Stimulated activated CD8-positive, alpha-beta memory T cell treated with anti-CD3 and anti-CD28 coated beads, Interleukin-7, amount 100 ng/mL, for 1 hour (primary cell): ENCODE measurements around the gene NUDT3.
A peak's percentile ranks its signal among the peaks of the same experiment; 100 is the strongest.
"Not testable (repeated sequence)": the region's sequence is repeated elsewhere in the genome, so short reads cannot be mapped to it uniquely, and the experiment has no call there.

Experiments
- DNase-seq, 2 donors: peaks; one replicate each; pipeline ENCODE4 v3.0.0-alpha.2; 2020; ENCODE audit warnings: low read depth in 2 of 2

Gene NUDT3

GRCh38 chr6:34392497-34393190 is at the start of gene NUDT3:
NUDT3 (minus strand) TSS chr6:34392669; CDS start chr6:34392362, 307 bp downstream.
- peak; percentile 88 to 91 for DNase-seq

GRCh38 chr6:34441526-34441925 is 49.1 kb upstream of the NUDT3 start:
- DNase-seq = no peak

GRCh38 chr6:34439442-34439841 is 47.0 kb upstream of the NUDT3 start:
- no peak for DNase-seq

- no peak for DNase-seq
These were observed 46.2 kb upstream of the NUDT3 start for GRCh38 chr6:34438705-34439104.

- no peak for DNase-seq
These were observed 45.1 kb upstream of the NUDT3 start for GRCh38 chr6:34437644-34437970.

GRCh38 chr6:34436803-34437643 is 44.6 kb upstream of the NUDT3 start:
- no peak for DNase-seq

- DNase-seq = no peak
These were observed 43.4 kb upstream of the NUDT3 start for GRCh38 chr6:34435916-34436315.

GRCh38 chr6:34425498-34426410 is 33.3 kb upstream of the NUDT3 start, which contains the start of gene RPS10:
RPS10 (minus strand) TSS chr6:34426069; CDS start chr6:34425221, 848 bp downstream.
- DNase-seq = peak; percentile 78 to 81

- no peak for DNase-seq
These were observed 32.6 kb upstream of the NUDT3 start for GRCh38 chr6:34425132-34425497.

GRCh38 chr6:34424200-34425131 is 32.0 kb upstream of the NUDT3 start:
- DNase-seq = no peak

- no peak for DNase-seq
These were observed 30.8 kb upstream of the NUDT3 start for GRCh38 chr6:34423254-34423653.

GRCh38 chr6:34418367-34418766 is 25.9 kb upstream of the NUDT3 start:
- no peak for DNase-seq

- no peak for DNase-seq
These were observed 24.5 kb upstream of the NUDT3 start for GRCh38 chr6:34416877-34417371.

- DNase-seq = no peak
These were observed 22.8 kb upstream of the NUDT3 start for GRCh38 chr6:34414999-34415858.

GRCh38 chr6:34412643-34413214 is 20.3 kb upstream of the NUDT3 start:
- no peak for DNase-seq

GRCh38 chr6:34412016-34412415 is 19.5 kb upstream of the NUDT3 start:
- DNase-seq = no peak

- DNase-seq = not testable (repeated sequence)
These were observed 15.4 kb upstream of the NUDT3 start for GRCh38 chr6:34407915-34408314.

- DNase-seq = no peak
These were observed 4.0 kb upstream of the NUDT3 start for GRCh38 chr6:34396518-34396917.

- DNase-seq = no peak
These were observed 1.5 kb upstream of the NUDT3 start for GRCh38 chr6:34393966-34394305.
